H1 (cell line): ENCODE results near the gene TP53. TPM values are rescaled to one million over a fixed set of nuclear protein-coding genes. Genes with fewer than 3 reads are reported as not detected.

Source experiments
- CTCF ChIA-PET: fragments of 300-600 bp; sonication (Branson Sonifier 250); formaldehyde crosslinking; loops from one replicate; lab custom pipeline; 2021; ENCODE audit not compliant: partially characterized antibody; lab: Charles Lee
- POLR2A ChIA-PET: fragments of 300-600 bp; sonication (Branson Sonifier 250); formaldehyde crosslinking; loops from one replicate; lab custom pipeline; 2021; ENCODE audit warnings: inconsistent platforms; ENCODE audit not compliant: partially characterized antibody; lab: Charles Lee
- DNase-seq, 2 experiments: peaks; one replicate each; pipeline versions ENCODE4 v3.0.0 to v3.0.0-alpha.2; 2010 to 2022; ENCODE audit warnings: low spot score in 2 of 2, low read depth in 1 of 2, mixed read lengths in 1 of 2
- FAIRE-seq: peaks from 2 replicates; lab custom pipeline; 2011; peaks lifted over from hg19 to GRCh38; lab: Jason Lieb, UNC
- H2AFZ ChIP-seq: 2 replicates; pipeline ENCODE4 v1.8.1; 2012; ENCODE audit warnings: low read length, inconsistent platforms
- H2AK5ac ChIP-seq: 2 replicates; pipeline ENCODE4 v1.6.1; 2013; ENCODE audit warnings: low read depth, low read length
- H2BK120ac ChIP-seq: replicated peaks from 2 replicates; pipeline ENCODE3; 2013; ENCODE audit warnings: low read depth, low read length, inconsistent platforms
- H2BK12ac ChIP-seq: 2 replicates; pipeline ENCODE4 v1.6.1; 2013; ENCODE audit warnings: low read depth, low read length
- H2BK15ac ChIP-seq: 2 replicates; pipeline ENCODE4 v1.6.1; 2013; ENCODE audit warnings: low read length
- H2BK20ac ChIP-seq: 2 replicates; pipeline ENCODE4 v1.6.1; 2013; ENCODE audit warnings: low read length
- H2BK5ac ChIP-seq: 2 replicates; pipeline ENCODE4 v1.6.1; 2013; ENCODE audit warnings: low read depth, low read length
- H3K14ac ChIP-seq: 2 replicates; pipeline ENCODE4 v1.6.1; 2013; ENCODE audit warnings: inconsistent platforms; ENCODE audit not compliant: insufficient read length
- H3K18ac ChIP-seq: 2 replicates; pipeline ENCODE4 v1.6.1; 2013; ENCODE audit warnings: low read length; ENCODE audit errors: extremely low read depth
- H3K23ac ChIP-seq: 2 replicates; pipeline ENCODE4 v1.6.1; 2013; ENCODE audit warnings: inconsistent platforms; ENCODE audit not compliant: insufficient read length
- H3K23me2 ChIP-seq: 2 replicates; pipeline ENCODE4 v1.6.1; 2013; ENCODE audit warnings: low read depth, low read length
- H3K27ac ChIP-seq: 2 replicates; pipeline ENCODE4 v1.6.1; 2011; ENCODE audit warnings: low read depth, low read length, inconsistent platforms
- H3K27me3 ChIP-seq, 4 experiments: replicated peaks in 1 of 4; 1 replicate in 1 of 4; 2 replicates in 3 of 4; pipeline versions ENCODE4 v1.6.1 to v1.8.1; 2011 to 2013; ENCODE audit warnings: low read length in 3 of 4, mild to moderate bottlenecking in 3 of 4, inconsistent platforms in 2 of 4, mixed read lengths in 2 of 4, moderate library complexity in 1 of 4; ENCODE audit not compliant: control insufficient read depth in 3 of 4, insufficient read depth in 3 of 4; ENCODE audit errors: extremely low read depth in 1 of 4
- H3K36me3 ChIP-seq, 4 experiments: 2 replicates each; pipeline versions ENCODE4 v1.6.1 to v1.8.1; 2011 to 2013; ENCODE audit warnings: mild to moderate bottlenecking in 4 of 4, low read length in 3 of 4, moderate library complexity in 2 of 4, control low read depth in 1 of 4, inconsistent platforms in 1 of 4; ENCODE audit not compliant: insufficient read depth in 4 of 4, control insufficient read depth in 2 of 4
- H3K4ac ChIP-seq: replicated peaks from 2 replicates; pipeline ENCODE3; 2013; ENCODE audit warnings: low read length, low read depth, mixed read lengths, inconsistent platforms; ENCODE audit not compliant: insufficient read length
- H3K4me1 ChIP-seq, 4 experiments: replicated peaks in 1 of 4; 1 replicate in 1 of 4; 2 replicates in 3 of 4; pipeline versions ENCODE4 v1.6.1 to v1.8.1; 2011 to 2013; ENCODE audit warnings: low read length in 3 of 4, inconsistent platforms in 2 of 4, mixed read lengths in 1 of 4; ENCODE audit not compliant: insufficient read depth in 4 of 4, control insufficient read depth in 3 of 4
- H3K4me2 ChIP-seq, 2 experiments: 2 replicates each; pipeline versions ENCODE4 v1.6.1 to v1.8.1; 2011 to 2013; ENCODE audit warnings: low read depth in 2 of 2, low read length in 2 of 2, control low read depth in 1 of 2, inconsistent platforms in 1 of 2, mild to moderate bottlenecking in 1 of 2; ENCODE audit not compliant: insufficient read depth in 1 of 2
- H3K4me3 ChIP-seq, 4 experiments: fragments of 200-600, 300-600 bp in 1 of 4; sonication (generic), shearing (Covaris generic), sonication (Bioruptor Twin) in 1 of 4; 2 replicates each; pipeline versions ENCODE4 v1.5.1 to v1.8.1; 2011 to 2016; ENCODE audit warnings: low read length in 4 of 4, low read depth in 3 of 4, control low read depth in 2 of 4, inconsistent platforms in 2 of 4, mild to moderate bottlenecking in 2 of 4, mixed read lengths in 1 of 4, moderate library complexity in 1 of 4; ENCODE audit not compliant: insufficient read depth in 2 of 4; ENCODE audit errors: extremely low read depth in 1 of 4
- H3K56ac ChIP-seq: replicated peaks from 2 replicates; pipeline ENCODE3; 2013; ENCODE audit warnings: low read depth, mild to moderate bottlenecking, mixed read lengths, low read length, inconsistent platforms; ENCODE audit not compliant: insufficient read length
- H3K79me1 ChIP-seq: 2 replicates; pipeline ENCODE4 v1.6.1; 2013; ENCODE audit warnings: low read depth, low read length, control low read depth
- H3K79me2 ChIP-seq, 2 experiments: 2 replicates each; pipeline versions ENCODE4 v1.6.1 to v1.8.1; 2012 to 2013; ENCODE audit warnings: low read length in 2 of 2, mild to moderate bottlenecking in 2 of 2, inconsistent platforms in 1 of 2; ENCODE audit not compliant: insufficient read depth in 2 of 2, control insufficient read depth in 1 of 2
- H3K9ac ChIP-seq, 4 experiments: replicated peaks in 1 of 4; 1 replicate in 1 of 4; 2 replicates in 3 of 4; pipeline versions ENCODE4 v1.6.1 to v1.8.1; 2011 to 2013; ENCODE audit warnings: low read depth in 3 of 4, low read length in 3 of 4, control low read depth in 2 of 4, mild to moderate bottlenecking in 2 of 4, moderate library complexity in 2 of 4, inconsistent platforms in 1 of 4; ENCODE audit errors: extremely low read depth in 1 of 4
- H3K9me3 ChIP-seq, 2 experiments: 2 replicates each; pipeline versions ENCODE4 v1.6.1 to v1.8.1; 2012 to 2013; ENCODE audit warnings: mild to moderate bottlenecking in 2 of 2, moderate library complexity in 2 of 2, control low read depth in 1 of 2, inconsistent platforms in 1 of 2, low read depth in 1 of 2, low read length in 1 of 2, mixed read lengths in 1 of 2; ENCODE audit not compliant: insufficient read depth in 2 of 2
- H4K20me1 ChIP-seq, 2 experiments: replicated peaks in 1 of 2; 2 replicates each; pipeline versions ENCODE3 to v1.8.1; 2011 to 2013; ENCODE audit warnings: inconsistent platforms in 2 of 2, low read length in 2 of 2, mild to moderate bottlenecking in 1 of 2; ENCODE audit not compliant: insufficient read depth in 2 of 2, control insufficient read depth in 1 of 2
- H4K5ac ChIP-seq: 2 replicates; pipeline ENCODE4 v1.6.1; 2013; ENCODE audit warnings: low read length, low read depth, mixed read lengths, inconsistent platforms; ENCODE audit not compliant: insufficient read length
- H4K8ac ChIP-seq: 2 replicates; pipeline ENCODE4 v1.8.0; 2013; ENCODE audit warnings: mild to moderate bottlenecking, moderate library complexity, low read length, inconsistent platforms; ENCODE audit not compliant: insufficient read depth; ENCODE audit errors: extremely low read depth
- H4K91ac ChIP-seq: replicated peaks from 2 replicates; pipeline ENCODE3; 2013; ENCODE audit warnings: low read length, mixed read lengths, inconsistent platforms; ENCODE audit not compliant: insufficient read length
- CBX8 ChIP-seq: fragments of 300-800, 300-1000 bp; sonication (generic); IDR thresholded peaks from 2 replicates; pipeline ENCODE4 v1.7.1; 2016; ENCODE audit warnings: low read depth, low read length, borderline replicate concordance
- SIN3A ChIP-seq, 2 experiments: IDR thresholded peaks in 1 of 2; conservative IDR thresholded peaks in 1 of 2; 2 replicates each; pipeline ENCODE4 v1.6.1; 2011 to 2012; ENCODE audit warnings: low read length in 2 of 2, improper control_type of control experiment in 1 of 2, low read depth in 1 of 2, mild to moderate bottlenecking in 1 of 2
- SRF ChIP-seq: IDR thresholded peaks from 2 replicates; pipeline ENCODE4 v1.6.1; 2011; ENCODE audit warnings: mild to moderate bottlenecking, low read depth, low read length, moderate library complexity
- TEAD4 ChIP-seq: IDR thresholded peaks from 2 replicates; pipeline ENCODE4 v1.6.1; 2012; ENCODE audit warnings: low read depth, low read length, inconsistent platforms, mixed read lengths
- YY1 ChIP-seq: IDR thresholded peaks from 2 replicates; pipeline ENCODE4 v1.6.1; 2011; ENCODE audit warnings: low read depth, mild to moderate bottlenecking, low read length
- ZNF274 ChIP-seq: IDR thresholded peaks from 2 replicates; pipeline ENCODE4 v1.7.0; 2012; ENCODE audit warnings: low read length, borderline replicate concordance; ENCODE audit errors: extremely low read depth
- WGBS, 2 experiments: shearing (Covaris generic) in 1 of 2; methylation state at CpG; one replicate each; pipeline versions ENCODE4 v1.1.6 to v1.1.7; 2013 to 2015; ENCODE audit warnings: low lambda C conversion rate in 2 of 2, mixed read lengths in 2 of 2, inconsistent platforms in 1 of 2, low coverage in 1 of 2, missing lambda C conversion rate in 1 of 2; ENCODE audit not compliant: insufficient replicate concordance in 2 of 2, insufficient coverage in 1 of 2, insufficient read length in 1 of 2; ENCODE audit errors: extremely low coverage in 1 of 2, missing lambda C conversion rate in 1 of 2; 5-methylcytosine and 5-hydroxymethylcytosine counted together
- polyA plus RNA-seq, 7 experiments: library from polyadenylated mRNA; depleted of rRNA in 3 of 7; stranded (reverse) in 5 of 7; unstranded in 2 of 7; fragments of >200 nt in 5 of 7; fragments of 200-250 nt in 2 of 7; gene quantifications; 1 replicate in 5 of 7; 2 replicates in 1 of 7; 4 replicates in 1 of 7; pipeline versions ENCODE4 v1.2.1 to v1.2.3, GENCODE V29; 2011 to 2013; ENCODE audit warnings: missing spikeins in 2 of 7, mixed read lengths in 2 of 7
- total RNA-seq: library from RNA; stranded (reverse); fragmentation: NEBNext Ultra II Directional; extraction: Animal tissue kit (Norgen Biotek cat#: 25700); gene quantifications from 2 replicates; pipeline ENCODE4 v1.2.1, GENCODE V29; 2021

Gene TP53
- total and polyA plus RNA-seq, 2 of the 8 experiments (the other 6 are each of a cell fraction or from before 2014, with no cell fraction given), result 143 to 198 TPM

DNA sequence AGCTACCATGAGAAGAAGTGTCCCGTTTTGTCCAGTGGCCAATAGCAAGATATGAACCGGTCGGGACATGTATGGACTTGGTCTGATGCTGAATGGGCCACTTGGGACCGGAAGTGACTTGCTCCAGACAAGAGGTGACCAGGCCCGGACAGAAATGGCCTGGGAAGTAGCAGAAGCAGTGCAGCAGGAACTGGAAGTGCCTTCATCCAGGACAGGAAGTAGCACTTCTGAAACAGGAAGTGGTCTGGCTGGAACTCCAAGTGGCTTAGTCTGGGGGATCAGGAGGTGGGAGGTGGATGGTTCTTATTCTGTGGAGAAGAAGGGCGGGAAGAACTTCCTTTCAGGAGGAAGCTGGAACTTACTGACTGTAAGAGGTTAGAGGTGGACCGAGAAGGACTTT, 23.0 kb upstream of the TP53 start:
- no peaks in the 10 kb centered on the region; the same call in 1 of the 2 replicates for H3K79me1 ChIP-seq
- no peak for TF ChIP-seq CBX8
- no peak for TF ChIP-seq SRF
- no peak for TF ChIP-seq YY1
- no peak for TF ChIP-seq SIN3A (conservative IDR thresholded peaks at IDR 0.05 in 1 of 2, IDR thresholded peaks at IDR 0.05 in 1 of 2; ENCODE audit: low read depth in 1 of 2, low read length in 2 of 2)
- no peak for TF ChIP-seq TEAD4
- no peak for TF ChIP-seq ZNF274
- H4K20me1 ChIP-seq, result peaks cover 0 to 5% of the 10 kb centered on the region in 2 experiments
- H3K56ac ChIP-seq, result no peak overlapping the region
- H2BK5ac ChIP-seq, result no peak overlapping the region
- FAIRE-seq (no peak), DNase-seq (no peak)
- H3K9ac ChIP-seq, result no peak overlapping the region
- no peak overlapping the region; the same call in 1 of the 2 replicates for H2BK15ac ChIP-seq
- H2AFZ ChIP-seq, result no peak overlapping the region
- H4K8ac ChIP-seq, result no peak overlapping the region
- H3K36me3 ChIP-seq, result no peaks in the 10 kb centered on the region
- H3K4me1 ChIP-seq, result peaks cover 3 to 18% (median 10%) of the 10 kb centered on the region in 4 experiments
- H3K27me3 ChIP-seq, result peaks cover 0 to 7% (median 1%) of the 10 kb centered on the region in 4 experiments; a peak in 2 of 7 replicates
- no peak overlapping the region for H3K4me3 ChIP-seq
- no peaks in the 10 kb centered on the region for H3K79me2 ChIP-seq
- no peak overlapping the region for H3K23ac ChIP-seq
- H3K4ac ChIP-seq, result no peak overlapping the region
- no peak overlapping the region for H3K4me2 ChIP-seq
- H4K5ac ChIP-seq, result no peak overlapping the region
- no peak overlapping the region for H2BK20ac ChIP-seq
- H3K23me2 ChIP-seq, result peaks cover 8% of the 10 kb centered on the region; the same call in 1 of the 2 replicates
- no peak overlapping the region for H3K27ac ChIP-seq
- CTCF ChIA-PET, result interaction anchor here (0.6 to 10.1 kb wide), 13 partner anchors 9 to 629 kb away, joined by 3 to 86 read pairs (median 4); partner anchors contain the start of genes SAT2, SHBG, TP53 and WRAP53
- H2AK5ac ChIP-seq, result 0 out of 2 replicates have a peak overlapping the region, but pooled peaks have one; percentile 53
- H2BK120ac ChIP-seq, result no peak overlapping the region
- no peaks in the 10 kb centered on the region for H3K9me3 ChIP-seq
- 0 out of 2 replicates have a peak overlapping the region, but pooled peaks have one; percentile 39 for H2BK12ac ChIP-seq
- H3K18ac ChIP-seq, result no peak overlapping the region
- POLR2A ChIA-PET, result interaction anchor here (8.8 kb wide), 1 partner anchor 23 kb away, joined by 88 read pairs; the partner anchor contains the start of genes TP53 and WRAP53
- H4K91ac ChIP-seq, result no peak overlapping the region
- WGBS, 2 experiments, result 80% methylated on average over 7 of the region's 7 CpGs; no CpG with 5 or more reads in 1 of the 2 experiments
- no peak overlapping the region for H3K14ac ChIP-seq
